HG02610 (cell line): ENCODE data around the gene PROM1.
A peak's percentile ranks its signal among the peaks of the same experiment; 100 is the strongest.

Experiments
- ATAC-seq: cut with Tn5 transposase; IDR thresholded peaks from one replicate; pipeline ENCODE4 v1.9.1; 2021; ENCODE audit warnings: mild to moderate bottlenecking, moderate library complexity; ENCODE audit not compliant: unreplicated experiment

PROM1 gene

GRCh38 chr4:15990570-15991285 lies 93.1 kb downstream of the PROM1 start:
- ATAC-seq: no peak

DNA sequence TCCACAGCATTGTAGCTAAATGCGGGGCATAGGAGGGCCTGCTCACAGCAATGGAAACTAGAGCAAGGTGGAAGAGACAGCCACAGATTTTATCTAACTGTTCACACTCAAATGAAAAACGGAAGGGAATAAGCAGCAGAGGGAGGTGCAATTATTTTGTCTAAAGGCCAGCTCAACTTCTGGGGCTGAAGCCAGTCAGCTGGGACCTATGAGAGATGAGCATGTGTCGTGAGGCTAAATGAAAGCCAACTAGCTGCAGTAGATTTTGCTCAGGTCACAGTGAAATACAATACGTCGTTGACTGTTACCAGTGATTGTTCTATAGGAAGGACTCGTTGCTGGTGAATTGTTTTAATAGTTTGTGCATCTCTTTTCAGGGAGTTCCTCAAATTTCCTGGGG lies 94.4 kb downstream of the PROM1 start:
- ATAC-seq: no peak

DNA sequence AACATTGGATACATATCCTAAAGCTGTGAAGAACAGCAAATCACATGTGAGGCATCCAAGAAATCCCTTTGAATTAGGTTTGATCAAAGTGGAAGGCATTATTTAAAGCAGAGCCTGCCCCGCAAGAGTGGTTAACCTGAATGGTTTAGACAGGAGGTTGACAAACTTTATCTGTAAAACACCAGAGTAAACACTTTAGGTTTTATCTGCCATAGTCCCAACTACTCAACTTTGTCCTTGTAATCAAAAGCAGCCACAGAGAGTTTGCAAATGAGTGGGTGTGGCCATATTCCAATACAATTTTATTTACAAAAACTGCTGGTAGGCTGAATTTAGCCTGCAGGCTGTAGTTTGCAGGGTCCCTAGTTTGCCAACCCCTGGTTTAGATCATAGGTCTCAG lies 95.6 kb downstream of the PROM1 start:
- no peak for ATAC-seq

GRCh38 chr4:15986907-15987306 lies 96.9 kb downstream of the PROM1 start:
- ATAC-seq: no peak

GRCh38 chr4:15983610-15984009 lies 100.2 kb downstream of the PROM1 start:
- no peak for ATAC-seq

DNA sequence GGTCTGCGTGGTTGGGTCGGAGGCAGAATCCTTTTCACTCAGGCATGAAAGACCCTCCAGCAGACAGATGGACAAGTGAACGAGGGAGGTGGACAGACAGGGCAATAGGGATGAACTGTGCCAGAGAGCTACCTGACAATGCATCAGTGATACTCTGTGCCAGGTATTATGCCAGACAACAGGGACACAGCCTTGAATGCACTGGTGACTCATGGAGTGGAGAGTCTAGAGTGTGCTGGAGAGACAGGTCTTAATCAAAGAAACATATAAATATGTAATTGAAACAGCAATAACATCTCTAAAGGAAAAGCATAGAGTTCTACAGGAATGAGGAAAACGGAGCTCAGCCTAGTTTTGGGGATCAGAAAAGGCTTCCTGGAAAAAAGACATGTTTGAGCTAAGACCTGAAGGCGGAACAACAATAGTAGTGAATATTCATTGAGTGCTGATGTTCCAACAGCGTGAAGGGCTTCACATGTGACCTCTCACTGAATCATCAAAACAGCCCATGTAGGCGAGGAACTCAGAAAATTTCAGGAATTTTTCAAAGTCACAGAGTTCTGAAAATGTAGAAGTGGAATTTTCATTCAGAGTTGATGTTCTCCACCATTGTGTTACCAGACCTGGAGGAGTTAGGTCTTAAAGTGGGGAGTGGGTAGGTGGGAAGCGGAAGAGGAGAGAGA lies 100.8 kb downstream of the PROM1 start:
- no peak for ATAC-seq

- ATAC-seq: no peak
These were observed 107.1 kb downstream of the PROM1 start for GRCh38 chr4:15976456-15977447.

- ATAC-seq: no peak
These were observed 112.6 kb downstream of the PROM1 start for GRCh38 chr4:15971068-15971801.

DNA sequence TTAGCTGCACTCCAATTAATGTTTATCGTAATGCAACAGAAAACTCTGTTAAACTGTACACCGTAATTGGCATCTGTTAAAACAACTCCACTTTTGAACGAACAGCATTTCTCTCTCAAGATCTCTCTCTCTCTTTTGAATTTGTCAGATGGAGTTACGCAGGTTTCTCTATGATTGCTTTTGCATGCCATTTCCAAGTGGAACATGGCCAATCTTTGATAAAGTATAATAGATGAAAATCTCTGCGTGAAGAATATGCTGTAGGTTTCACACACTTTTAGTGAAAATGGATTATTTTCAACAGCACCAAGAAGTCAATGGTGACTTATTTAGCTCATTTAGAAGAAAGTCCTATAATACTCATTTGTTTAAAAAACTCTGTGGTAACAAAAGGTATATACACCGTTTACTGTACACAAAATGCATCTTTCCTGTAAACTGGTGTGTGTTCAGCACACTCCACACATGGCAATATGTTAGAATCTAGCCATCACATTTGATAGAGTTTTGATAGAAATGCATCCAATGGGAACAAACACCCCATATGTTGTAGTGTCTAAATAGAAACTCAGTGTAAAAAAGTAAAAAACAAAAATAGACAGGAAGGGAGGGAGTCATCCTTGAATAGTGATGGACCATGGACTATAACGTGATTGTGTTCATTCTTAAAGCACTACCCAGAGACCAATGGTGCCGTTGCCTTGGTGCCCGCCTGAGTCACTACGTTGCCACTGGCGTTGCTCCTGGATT lies 115.1 kb downstream of the PROM1 start:
- ATAC-seq: no peak

DNA sequence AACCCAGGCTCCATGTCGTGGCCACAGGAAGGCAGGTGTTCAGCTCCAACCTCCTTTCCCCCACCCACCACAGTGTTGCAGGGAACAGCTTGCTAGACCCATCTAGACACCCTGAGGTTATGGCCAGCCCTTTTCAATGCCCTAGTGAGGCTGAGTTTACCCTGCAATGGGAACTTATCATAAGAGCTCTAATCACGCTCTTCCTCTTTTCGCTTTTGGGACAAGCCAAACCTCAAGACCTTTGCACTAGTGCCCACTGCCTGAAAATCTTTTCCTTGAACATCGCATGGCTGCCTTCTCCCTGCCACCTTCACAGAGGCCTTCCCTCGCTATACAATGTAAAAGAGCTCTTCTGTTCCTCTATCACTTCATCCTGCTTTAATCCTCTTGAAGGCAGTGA lies 118.5 kb downstream of the PROM1 start:
- no peak for ATAC-seq

GRCh38 chr4:15964159-15964558 lies 119.7 kb downstream of the PROM1 start:
- ATAC-seq: no peak

- ATAC-seq: peak; percentile 87
These were observed 120.2 kb downstream of the PROM1 start for GRCh38 chr4:15963576-15963975.

- peak; percentile 43 for ATAC-seq
These were observed 120.8 kb downstream of the PROM1 start, which contains the start of gene FGFBP2 for GRCh38 chr4:15963001-15963451. Gene FGFBP2 (minus strand): TSS chr4:15963175. CDS start chr4:15963129, 46 bp downstream.

GRCh38 chr4:15961781-15962510 lies 121.9 kb downstream of the PROM1 start:
- ATAC-seq: no peak

- ATAC-seq: no peak
These were observed 125.3 kb downstream of the PROM1 start for GRCh38 chr4:15958562-15958961.

DNA sequence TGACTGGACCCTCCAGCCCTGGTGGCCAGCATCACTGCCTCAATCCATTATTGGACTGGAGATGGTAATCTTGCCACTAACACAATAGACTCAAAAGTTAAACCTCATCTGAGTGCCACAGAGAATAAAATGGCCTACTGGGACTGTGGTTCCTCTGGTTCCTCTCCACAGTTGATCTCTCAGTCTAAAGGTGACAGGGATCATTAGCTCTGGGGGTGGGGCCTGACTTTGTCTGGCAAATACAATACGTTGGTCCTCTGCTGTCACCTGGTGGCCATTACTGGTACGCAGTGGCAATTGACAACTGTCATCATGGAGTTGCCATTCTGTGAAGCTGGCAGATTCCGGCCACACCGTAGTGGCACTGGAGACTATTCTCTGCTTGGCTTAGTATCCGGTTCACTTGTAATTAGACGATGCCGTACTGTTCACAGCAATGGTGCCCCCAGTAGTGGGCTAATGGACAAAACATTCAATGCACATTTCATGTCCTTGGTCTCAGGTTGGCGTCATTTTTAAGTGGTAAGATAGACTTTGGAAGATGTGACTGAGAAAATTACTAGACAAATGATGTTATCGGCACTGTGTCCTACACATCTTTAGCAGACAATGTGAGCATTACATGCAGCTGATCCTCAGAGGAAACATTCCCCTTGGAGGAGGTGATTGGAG lies 127.5 kb downstream of the PROM1 start:
- peak; percentile 87 for ATAC-seq

GRCh38 chr4:15955670-15956069 lies 128.2 kb downstream of the PROM1 start:
- ATAC-seq: no peak

- peak; percentile 45 for ATAC-seq
These were observed 130.2 kb downstream of the PROM1 start for GRCh38 chr4:15953625-15954024.

- ATAC-seq: no peak
These were observed 132.0 kb downstream of the PROM1 start for GRCh38 chr4:15951781-15952180.
